Central memory CD8-positive, alpha-beta T cell (primary cell): ENCODE data around the gene SNX3.

Experiments used
- ATAC-seq: fragments of 150-1000 bp; cut with Tn5 transposase; replicated peaks from 2 replicates; pipeline ENCODE4 v1.10.0; 2022; ENCODE audit warnings: mild to moderate bottlenecking, moderate FRiP score, moderate number of reproducible peaks; ENCODE audit not compliant: poor library complexity, severe bottlenecking; ENCODE audit errors: extremely low read depth
- DNase-seq, 2 donors: peaks; one replicate each; pipeline ENCODE4 v3.0.0; 2021; ENCODE audit warnings: low spot score in 2 of 2
- H3K27ac Mint-ChIP-seq: one replicate; pipeline ENCODE4 v1.8.0; 2022; ENCODE audit warnings: low read depth, mild to moderate bottlenecking, moderate library complexity, mixed read lengths
- H3K27me3 Mint-ChIP-seq: one replicate; pipeline ENCODE4 v1.8.0; 2022; ENCODE audit warnings: mixed read lengths
- H3K36me3 Mint-ChIP-seq: one replicate; pipeline ENCODE4 v1.8.0; 2022; ENCODE audit warnings: mild to moderate bottlenecking, moderate library complexity, mixed read lengths; ENCODE audit not compliant: insufficient read depth
- H3K4me1 Mint-ChIP-seq: one replicate; pipeline ENCODE4 v1.8.0; 2022; ENCODE audit warnings: mixed read lengths
- H3K4me3 Mint-ChIP-seq: one replicate; pipeline ENCODE4 v1.8.0; 2022; ENCODE audit warnings: mild to moderate bottlenecking, moderate library complexity, mixed read lengths
- H3K9me3 Mint-ChIP-seq: one replicate; pipeline ENCODE4 v1.8.0; 2022; ENCODE audit warnings: mixed read lengths

Gene SNX3

GRCh38 chr6:108222504-108222903 is 38.3 kb downstream of the SNX3 start:
- DNase-seq (no peak), ATAC-seq (no peak)
- Mint-ChIP-seq H3K4me3 (no peak overlapping the region), H3K27ac (peak overlapping the region; percentile 1), H3K27me3 (no peaks in the 10 kb centered on the region), H3K9me3 (no peaks in the 10 kb centered on the region), H3K4me1 (peaks cover 17% of the 10 kb centered on the region), H3K36me3 (peaks cover 31% of the 10 kb centered on the region)

GRCh38 chr6:108222064-108222463 is 38.8 kb downstream of the SNX3 start:
- peaks cover 16% of the 10 kb centered on the region for H3K4me1 Mint-ChIP-seq
- peak overlapping the region; percentile 1 for H3K27ac Mint-ChIP-seq
- no peaks in the 10 kb centered on the region for H3K9me3 Mint-ChIP-seq
- H3K36me3 Mint-ChIP-seq = peaks cover 33% of the 10 kb centered on the region
- DNase-seq = no peak
- no peak for ATAC-seq
- H3K27me3 Mint-ChIP-seq = no peaks in the 10 kb centered on the region
- H3K4me3 Mint-ChIP-seq = no peak overlapping the region

- DNase-seq (no peak), ATAC-seq (no peak)
- Mint-ChIP-seq H3K27ac (no peak overlapping the region), H3K9me3 (no peaks in the 10 kb centered on the region), H3K36me3 (peaks cover 20% of the 10 kb centered on the region), H3K4me1 (no peaks in the 10 kb centered on the region), H3K27me3 (no peaks in the 10 kb centered on the region), H3K4me3 (no peak overlapping the region)
These were observed 49.2 kb downstream of the SNX3 start for GRCh38 chr6:108211671-108212070.

- no peak overlapping the region for H3K4me3 Mint-ChIP-seq
- no peak overlapping the region for H3K27ac Mint-ChIP-seq
- no peaks in the 10 kb centered on the region for H3K4me1 Mint-ChIP-seq
- H3K9me3 Mint-ChIP-seq = no peaks in the 10 kb centered on the region
- H3K36me3 Mint-ChIP-seq = peaks cover 18% of the 10 kb centered on the region
- no peaks in the 10 kb centered on the region for H3K27me3 Mint-ChIP-seq
- ATAC-seq = no peak
- DNase-seq = no peak
These were observed 50.3 kb downstream of the SNX3 start for GRCh38 chr6:108210556-108210955.

- no peaks in the 10 kb centered on the region for H3K27me3 Mint-ChIP-seq
- no peaks in the 10 kb centered on the region for H3K4me1 Mint-ChIP-seq
- no peak for DNase-seq
- H3K9me3 Mint-ChIP-seq = no peaks in the 10 kb centered on the region
- H3K27ac Mint-ChIP-seq = no peak overlapping the region
- H3K4me3 Mint-ChIP-seq = no peak overlapping the region
- H3K36me3 Mint-ChIP-seq = peaks cover 17% of the 10 kb centered on the region
- ATAC-seq = no peak
These were observed 51.1 kb downstream of the SNX3 start for GRCh38 chr6:108209738-108210137.

GRCh38 chr6:108207013-108207412 is 53.8 kb downstream of the SNX3 start:
- Mint-ChIP-seq H3K27ac (no peak overlapping the region), H3K9me3 (no peaks in the 10 kb centered on the region), H3K27me3 (no peaks in the 10 kb centered on the region), H3K4me3 (no peak overlapping the region), H3K4me1 (no peaks in the 10 kb centered on the region), H3K36me3 (peaks cover 9% of the 10 kb centered on the region)
- ATAC-seq (no peak), DNase-seq (no peak)

- Mint-ChIP-seq H3K27me3 (no peaks in the 10 kb centered on the region), H3K36me3 (peaks cover 3% of the 10 kb centered on the region), H3K27ac (no peak overlapping the region), H3K9me3 (no peaks in the 10 kb centered on the region), H3K4me3 (no peak overlapping the region), H3K4me1 (no peaks in the 10 kb centered on the region)
- ATAC-seq = no peak
- no peak for DNase-seq
These were observed 57.4 kb downstream of the SNX3 start for GRCh38 chr6:108203189-108204112.

GRCh38 chr6:108200631-108201030 is 60.2 kb downstream of the SNX3 start:
- Mint-ChIP-seq H3K9me3 (no peaks in the 10 kb centered on the region), H3K27ac (no peak overlapping the region), H3K4me1 (no peaks in the 10 kb centered on the region), H3K36me3 (peaks cover 2% of the 10 kb centered on the region), H3K27me3 (no peaks in the 10 kb centered on the region), H3K4me3 (no peak overlapping the region)
- DNase-seq = no peak
- ATAC-seq = no peak

- no peak overlapping the region for H3K4me3 Mint-ChIP-seq
- H3K36me3 Mint-ChIP-seq = no peaks in the 10 kb centered on the region
- ATAC-seq (no peak), DNase-seq (no peak)
- no peaks in the 10 kb centered on the region for H3K9me3 Mint-ChIP-seq
- H3K27me3 Mint-ChIP-seq = peaks cover under 1% of the 10 kb centered on the region
- no peak overlapping the region for H3K27ac Mint-ChIP-seq
- H3K4me1 Mint-ChIP-seq = no peaks in the 10 kb centered on the region
These were observed 60.7 kb downstream of the SNX3 start for GRCh38 chr6:108200186-108200585.

GRCh38 chr6:108198761-108199498 is 61.9 kb downstream of the SNX3 start:
- H3K27me3 Mint-ChIP-seq = peaks cover 12% of the 10 kb centered on the region
- H3K9me3 Mint-ChIP-seq = no peaks in the 10 kb centered on the region
- no peaks in the 10 kb centered on the region for H3K4me1 Mint-ChIP-seq
- no peak for DNase-seq
- H3K27ac Mint-ChIP-seq = no peak overlapping the region
- H3K36me3 Mint-ChIP-seq = no peaks in the 10 kb centered on the region
- no peak overlapping the region for H3K4me3 Mint-ChIP-seq
- no peak for ATAC-seq

GRCh38 chr6:108195209-108195608 is 65.6 kb downstream of the SNX3 start:
- Mint-ChIP-seq H3K27me3 (peaks cover 12% of the 10 kb centered on the region), H3K4me3 (no peak overlapping the region), H3K9me3 (no peaks in the 10 kb centered on the region), H3K27ac (no peak overlapping the region), H3K36me3 (no peaks in the 10 kb centered on the region), H3K4me1 (no peaks in the 10 kb centered on the region)
- no peak for ATAC-seq
- DNase-seq = no peak

- no peak overlapping the region for H3K27ac Mint-ChIP-seq
These were observed 66.3 kb downstream of the SNX3 start for GRCh38 chr6:108194503-108194902.

GRCh38 chr6:108193835-108194234 is 67.0 kb downstream of the SNX3 start:
- peaks cover 23% of the 10 kb centered on the region for H3K27me3 Mint-ChIP-seq
- no peaks in the 10 kb centered on the region for H3K4me1 Mint-ChIP-seq
- no peak for ATAC-seq
- no peak overlapping the region for H3K4me3 Mint-ChIP-seq
- H3K9me3 Mint-ChIP-seq = no peaks in the 10 kb centered on the region
- H3K27ac Mint-ChIP-seq = no peak overlapping the region
- no peak for DNase-seq
- H3K36me3 Mint-ChIP-seq = no peaks in the 10 kb centered on the region

More at GRCh38 chr6:108194503-108194902, 66.3 kb downstream of the SNX3 start:
- peaks cover 18% of the 10 kb centered on the region for H3K27me3 Mint-ChIP-seq
- H3K9me3 Mint-ChIP-seq = no peaks in the 10 kb centered on the region
- no peaks in the 10 kb centered on the region for H3K4me1 Mint-ChIP-seq
- DNase-seq (no peak), ATAC-seq (no peak)
- no peaks in the 10 kb centered on the region for H3K36me3 Mint-ChIP-seq
- no peak overlapping the region for H3K4me3 Mint-ChIP-seq
